Tibial artery (tissue), 4 donors: ENCODE data around the gene NMS.

Source experiments
- DNase-seq, 2 donors: peaks; one replicate each; pipeline ENCODE4 v3.0.0-alpha.2; 2019
- H3K27ac ChIP-seq, 2 donors: fragments of 200-600 bp; sonication (generic) in 1 of 2; 1 replicate in 1 of 2; 2 replicates in 1 of 2; pipeline ENCODE4 v1.5.1; 2018 to 2019; ENCODE audit warnings: mild to moderate bottlenecking in 1 of 2
- H3K27me3 ChIP-seq, 2 donors: fragments of 200-600 bp; sonication (generic) in 1 of 2; one replicate each; pipeline versions ENCODE4 v1.5.1 to v1.6.0; 2016 to 2019
- H3K36me3 ChIP-seq, 3 donors: fragments of 200-600 bp; sonication (generic) in 2 of 3; one replicate each; pipeline ENCODE4 v1.5.1; 2016 to 2019; ENCODE audit warnings: mild to moderate bottlenecking in 2 of 3
- H3K4me1 ChIP-seq, 4 donors: fragments of 200-600 bp; sonication (generic) in 2 of 4; 1 replicate in 3 of 4; 2 replicates in 1 of 4; pipeline ENCODE4 v1.5.1; 2016 to 2019
- H3K4me3 ChIP-seq, 2 donors: fragments of 200-600 bp; sonication (generic) in 1 of 2; 1 replicate in 1 of 2; 2 replicates in 1 of 2; pipeline ENCODE4 v1.5.1; 2018 to 2019; ENCODE audit warnings: mild to moderate bottlenecking in 2 of 2
- H3K9me3 ChIP-seq, 3 donors: fragments of 200-600 bp; sonication (generic) in 1 of 3; one replicate each; pipeline ENCODE4 v1.5.1; 2016 to 2019
- CTCF ChIP-seq, 2 experiments: fragments of 200-600 bp in 1 of 2; fragments of 450-650 bp in 1 of 2; IDR thresholded peaks; one replicate each; pipeline ENCODE4 v1.5.1; 2017 to 2019; ENCODE audit warnings: antibody characterized with exemption in 2 of 2, mild to moderate bottlenecking in 1 of 2, moderate library complexity in 1 of 2
- intact Hi-C: fragments of 100-400 bp; cut with DNase I; formaldehyde crosslinking; loops from one replicate; pipeline ENCODE4 v1.15.0; 2023; ENCODE audit warnings: low total_unique reads

NMS gene

GRCh38 chr2:100425573-100426383, 44.5 kb upstream of the NMS start:
- intact Hi-C loops, result loop anchor here (10.0 kb wide), 1 partner anchor 129 kb away; no protein-coding TSS in a partner anchor
- DNase-seq, result no peak
- Histone ChIP-seq H3K4me3 (no peak overlapping the region), H3K9me3 (no peaks in the 10 kb centered on the region), H3K4me1 (peaks cover 0 to 12% (median 0%) of the 10 kb centered on the region in 4 donors), H3K27me3 (no peaks in the 10 kb centered on the region), H3K27ac (no peak overlapping the region), H3K36me3 (no peaks in the 10 kb centered on the region)
- TF ChIP-seq CTCF (IDR thresholded peaks at IDR 0.05), result no peak

GRCh38 chr2:100426384-100426720, 43.9 kb upstream of the NMS start:
- Histone ChIP-seq H3K4me3 (no peak overlapping the region), H3K4me1 (peaks cover 0 to 12% (median 0%) of the 10 kb centered on the region in 4 donors), H3K36me3 (no peaks in the 10 kb centered on the region), H3K27me3 (no peaks in the 10 kb centered on the region), H3K27ac (no peak overlapping the region), H3K9me3 (no peaks in the 10 kb centered on the region)
- DNase-seq, result no peak
- intact Hi-C loops, result loop anchor here (10.0 kb wide), 1 partner anchor 128 kb away; no protein-coding TSS in a partner anchor
- no peak for TF ChIP-seq CTCF (IDR thresholded peaks at IDR 0.05)

- H3K27me3 ChIP-seq, result no peaks in the 10 kb centered on the region
- H3K36me3 ChIP-seq, result no peaks in the 10 kb centered on the region
- intact Hi-C loops, result loop anchor here (10.0 kb wide), 1 partner anchor 128 kb away; no protein-coding TSS in a partner anchor
- DNase-seq, result no peak
- H3K27ac ChIP-seq, result no peak overlapping the region
- H3K4me3 ChIP-seq, result no peak overlapping the region
- TF ChIP-seq CTCF (IDR thresholded peaks at IDR 0.05), result no peak
- peaks cover 0 to 12% (median 0%) of the 10 kb centered on the region in 4 donors for H3K4me1 ChIP-seq
- H3K9me3 ChIP-seq, result no peaks in the 10 kb centered on the region
Measured at GRCh38 chr2:100427111-100427510, 43.2 kb upstream of the NMS start.

- no peaks in the 10 kb centered on the region for H3K27me3 ChIP-seq
- no peak overlapping the region for H3K4me3 ChIP-seq
- no peaks in the 10 kb centered on the region for H3K36me3 ChIP-seq
- DNase-seq, result no peak
- H3K9me3 ChIP-seq, result no peaks in the 10 kb centered on the region
- H3K4me1 ChIP-seq, result peaks cover 0 to 12% (median 0%) of the 10 kb centered on the region in 4 donors
- TF ChIP-seq CTCF (IDR thresholded peaks at IDR 0.05), result peak in 1 of 2 experiments; percentile 11
- no peak overlapping the region for H3K27ac ChIP-seq
- intact Hi-C loops, result loop anchor here (10.0 kb wide), 1 partner anchor 127 kb away; no protein-coding TSS in a partner anchor
Measured at GRCh38 chr2:100427627-100428258, 42.5 kb upstream of the NMS start.

- Histone ChIP-seq H3K27me3 (no peaks in the 10 kb centered on the region), H3K4me1 (peaks cover 0 to 7% (median 0%) of the 10 kb centered on the region in 4 donors), H3K36me3 (no peaks in the 10 kb centered on the region), H3K9me3 (no peaks in the 10 kb centered on the region), H3K27ac (no peak overlapping the region), H3K4me3 (no peak overlapping the region)
- intact Hi-C loops, result loop anchor here (10.0 kb wide), 1 partner anchor 125 kb away; no protein-coding TSS in a partner anchor
- TF ChIP-seq CTCF (IDR thresholded peaks at IDR 0.05), result no peak
- DNase-seq, result no peak
Measured at GRCh38 chr2:100429726-100430125, 40.6 kb upstream of the NMS start.
